ENCODE results near the gene HRH2. TPM values are rescaled to one million over a fixed set of nuclear protein-coding genes. Genes with fewer than 3 reads are reported as not detected.

The HRH2 gene
- total RNA-seq, 1 donor from 2014 or later = 2.9 TPM

DNA sequence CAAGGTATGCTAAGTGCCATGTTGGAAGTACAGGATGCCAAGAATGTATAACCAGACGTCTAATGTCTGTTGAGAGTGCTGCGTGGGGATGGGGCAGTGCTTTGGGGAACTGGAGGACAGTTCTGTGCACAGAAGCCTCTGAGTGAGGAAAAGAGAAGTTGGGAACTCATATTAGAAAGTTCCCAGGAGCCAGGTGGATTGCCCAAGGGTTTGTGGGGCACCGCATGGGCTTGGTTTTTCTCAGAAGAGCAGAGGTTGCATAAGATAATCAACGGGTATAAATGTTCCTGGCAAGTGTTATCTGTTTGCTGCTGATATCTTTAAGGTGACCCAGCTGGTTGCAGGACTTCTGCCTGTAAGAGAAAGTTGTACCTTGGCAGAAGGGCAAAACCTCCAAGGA lies 13.1 kb downstream of the HRH2 start:
- Mint-ChIP-seq H3K27ac (no peak overlapping the region), H3K9me3 (no peaks in the 10 kb centered on the region), H3K4me3 (no peak overlapping the region), H3K27me3 (peaks cover 39% of the 10 kb centered on the region), H3K36me3 (no peaks in the 10 kb centered on the region), H3K4me1 (ENCODE audit: unreplicated experiment) (no peaks in the 10 kb centered on the region)
- TF ChIP-seq, protein P1, sequence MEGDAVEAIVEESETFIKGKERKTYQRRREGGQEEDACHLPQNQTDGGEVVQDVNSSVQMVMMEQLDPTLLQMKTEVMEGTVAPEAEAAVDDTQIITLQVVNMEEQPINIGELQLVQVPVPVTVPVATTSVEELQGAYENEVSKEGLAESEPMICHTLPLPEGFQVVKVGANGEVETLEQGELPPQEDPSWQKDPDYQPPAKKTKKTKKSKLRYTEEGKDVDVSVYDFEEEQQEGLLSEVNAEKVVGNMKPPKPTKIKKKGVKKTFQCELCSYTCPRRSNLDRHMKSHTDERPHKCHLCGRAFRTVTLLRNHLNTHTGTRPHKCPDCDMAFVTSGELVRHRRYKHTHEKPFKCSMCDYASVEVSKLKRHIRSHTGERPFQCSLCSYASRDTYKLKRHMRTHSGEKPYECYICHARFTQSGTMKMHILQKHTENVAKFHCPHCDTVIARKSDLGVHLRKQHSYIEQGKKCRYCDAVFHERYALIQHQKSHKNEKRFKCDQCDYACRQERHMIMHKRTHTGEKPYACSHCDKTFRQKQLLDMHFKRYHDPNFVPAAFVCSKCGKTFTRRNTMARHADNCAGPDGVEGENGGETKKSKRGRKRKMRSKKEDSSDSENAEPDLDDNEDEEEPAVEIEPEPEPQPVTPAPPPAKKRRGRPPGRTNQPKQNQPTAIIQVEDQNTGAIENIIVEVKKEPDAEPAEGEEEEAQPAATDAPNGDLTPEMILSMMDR (conservative IDR thresholded peaks at IDR 0.05) = no peak
- no peak for DNase-seq (ENCODE audit: extremely low spot score, unreplicated experiment)

DNA sequence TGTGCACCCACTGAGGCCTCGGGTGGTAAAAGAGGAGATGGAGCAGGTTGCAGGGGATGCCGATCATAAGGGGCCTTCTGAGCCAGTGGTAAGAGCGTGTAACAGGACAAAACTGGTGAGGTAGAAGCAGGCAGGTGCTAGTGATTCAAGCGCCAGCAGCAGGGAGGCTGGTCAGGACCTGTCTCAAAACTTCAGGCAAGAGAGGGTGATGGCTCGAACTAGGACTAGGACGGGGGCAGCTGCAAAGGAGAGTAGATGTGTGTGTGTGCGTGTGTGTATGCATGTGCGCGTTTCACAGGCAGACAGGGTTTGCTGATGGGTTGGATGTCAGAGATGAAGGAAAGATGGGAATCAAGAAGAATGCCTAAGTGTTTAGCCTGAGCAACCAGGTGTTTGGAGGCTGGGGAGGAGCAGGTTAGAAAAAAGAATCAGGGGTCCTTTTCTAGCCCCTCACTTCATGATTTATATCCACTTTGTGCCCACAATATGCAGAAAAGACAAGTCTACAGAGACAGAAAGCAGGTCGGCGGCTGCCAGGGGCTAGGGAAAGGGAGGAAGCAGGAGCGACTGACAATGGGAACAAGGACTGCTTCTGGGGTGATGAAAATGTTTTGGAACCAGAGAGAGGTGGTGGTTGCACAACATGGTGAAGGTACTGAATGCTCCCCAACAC lies 15.2 kb downstream of the HRH2 start:
- Mint-ChIP-seq H3K9me3 (no peaks in the 10 kb centered on the region), H3K27me3 (peaks cover 45% of the 10 kb centered on the region)
- DNase-seq (ENCODE audit: extremely low spot score, unreplicated experiment) = no peak

DNA sequence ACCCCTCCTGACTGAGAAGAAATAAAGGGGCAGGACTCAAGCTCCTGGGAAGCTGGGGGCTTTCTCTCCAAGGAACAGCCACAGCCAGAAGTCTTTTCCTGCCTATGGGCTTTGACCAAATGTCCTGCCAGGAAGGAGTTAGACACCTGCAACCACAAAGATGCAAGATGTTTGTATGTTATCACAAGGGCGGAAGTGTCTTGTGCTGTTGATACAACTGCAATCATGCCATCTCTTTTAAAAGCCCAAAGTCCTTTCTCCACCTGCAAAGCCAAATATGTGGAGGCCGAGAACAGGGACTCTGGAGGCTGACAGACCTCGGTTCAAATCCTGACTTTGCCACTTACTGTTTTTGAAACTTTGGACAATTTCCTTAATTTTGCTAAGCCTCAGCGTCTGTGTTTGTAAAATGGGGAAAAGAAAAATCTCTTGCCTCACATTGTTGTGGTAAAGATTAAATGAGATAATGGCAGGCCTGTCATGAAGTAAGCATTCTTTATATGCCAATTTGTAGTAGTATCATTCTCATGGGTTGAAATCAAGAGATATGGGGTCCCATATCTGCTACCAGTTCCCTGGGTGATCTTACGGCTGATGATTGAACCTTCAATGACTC lies 17.0 kb downstream of the HRH2 start:
- TF ChIP-seq, protein P1 (conservative IDR thresholded peaks at IDR 0.05) = no peak
- no peak overlapping the region for H3K4me3 Mint-ChIP-seq
- H3K36me3 Mint-ChIP-seq = no peaks in the 10 kb centered on the region
- no peaks in the 10 kb centered on the region for H3K9me3 Mint-ChIP-seq
- DNase-seq (ENCODE audit: extremely low spot score, unreplicated experiment) = no peak
- H3K4me1 Mint-ChIP-seq (ENCODE audit: unreplicated experiment) = no peaks in the 10 kb centered on the region
- H3K27ac Mint-ChIP-seq = no peak overlapping the region
- peaks cover 57% of the 10 kb centered on the region for H3K27me3 Mint-ChIP-seq

More for the DNA sequence above, 15.2 kb downstream of the HRH2 start:
- H3K4me1 Mint-ChIP-seq (ENCODE audit: unreplicated experiment) = no peaks in the 10 kb centered on the region
- H3K4me3 Mint-ChIP-seq = no peak overlapping the region
- TF ChIP-seq, protein P1 (conservative IDR thresholded peaks at IDR 0.05) = no peak
- no peak overlapping the region for H3K27ac Mint-ChIP-seq
- H3K36me3 Mint-ChIP-seq = no peaks in the 10 kb centered on the region

DNA sequence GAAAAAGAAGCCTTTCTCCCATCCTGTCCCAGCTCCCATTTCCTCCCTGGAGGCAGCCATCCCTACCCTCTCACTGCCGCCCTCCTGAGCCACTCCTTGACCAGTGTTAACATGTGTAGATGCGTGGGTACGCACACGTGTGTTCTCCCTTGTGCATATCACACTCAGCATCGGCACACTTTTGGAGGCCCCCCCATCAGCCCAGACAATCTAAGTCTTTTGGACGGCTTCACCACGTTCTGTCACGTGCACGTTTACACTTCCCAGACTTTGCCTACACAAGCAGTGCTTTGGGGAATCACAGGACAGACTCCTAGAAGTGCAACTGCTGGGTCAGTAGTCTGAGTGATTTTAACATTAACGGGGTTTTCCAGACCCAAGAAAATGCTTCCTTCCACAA lies 18.0 kb downstream of the HRH2 start:
- no peak for DNase-seq (ENCODE audit: extremely low spot score, unreplicated experiment)
- no peak overlapping the region for H3K4me3 Mint-ChIP-seq
- H3K27me3 Mint-ChIP-seq = peaks cover 62% of the 10 kb centered on the region
- no peak overlapping the region for H3K27ac Mint-ChIP-seq
- no peaks in the 10 kb centered on the region for H3K9me3 Mint-ChIP-seq
- TF ChIP-seq, protein P1 (conservative IDR thresholded peaks at IDR 0.05) = no peak
- no peaks in the 10 kb centered on the region for H3K36me3 Mint-ChIP-seq
- H3K4me1 Mint-ChIP-seq (ENCODE audit: unreplicated experiment) = no peaks in the 10 kb centered on the region

DNA sequence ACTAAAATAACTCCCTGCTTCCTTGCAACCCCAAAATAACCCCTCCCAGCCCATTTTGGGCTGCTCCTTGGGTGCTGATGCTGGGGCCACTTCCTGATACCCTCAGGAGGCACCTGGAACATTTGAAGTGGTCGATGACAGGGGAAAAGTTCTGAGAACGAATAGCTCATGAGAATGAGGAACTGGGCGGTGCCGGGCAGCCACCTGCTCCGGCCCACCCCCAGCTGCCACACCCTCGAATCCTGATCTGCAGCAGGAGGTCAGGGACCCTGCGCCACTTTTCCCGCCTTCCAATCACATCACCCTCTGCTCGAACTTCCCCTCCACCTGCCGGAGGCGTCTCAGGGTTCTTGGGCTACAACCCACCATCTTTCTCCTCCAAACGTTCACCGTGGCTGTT lies 19.7 kb downstream of the HRH2 start:
- H3K27me3 Mint-ChIP-seq = peaks cover 58% of the 10 kb centered on the region
- no peaks in the 10 kb centered on the region for H3K4me1 Mint-ChIP-seq (ENCODE audit: unreplicated experiment)
- TF ChIP-seq, protein P1 (conservative IDR thresholded peaks at IDR 0.05) = no peak
- H3K4me3 Mint-ChIP-seq = no peak overlapping the region
- H3K36me3 Mint-ChIP-seq = no peaks in the 10 kb centered on the region
- H3K9me3 Mint-ChIP-seq = no peaks in the 10 kb centered on the region
- DNase-seq (ENCODE audit: extremely low spot score, unreplicated experiment) = no peak
- H3K27ac Mint-ChIP-seq = no peak overlapping the region
